HCEC 1CT (cell line): ENCODE results near the gene REEP6.
"Not testable (repeated sequence)": the region's sequence is repeated elsewhere in the genome, so short reads cannot be mapped to it uniquely, and the experiment has no call there.

Experiments used
- DNase-seq: peaks from one replicate; pipeline ENCODE4 v3.0.0-alpha.2; 2017

REEP6 gene

GRCh38 chr19:1509602-1510441, 18.8 kb downstream of the REEP6 start:
- no peak for DNase-seq

GRCh38 chr19:1510442-1510806, 19.4 kb downstream of the REEP6 start:
- DNase-seq: no peak

GRCh38 chr19:1510807-1511206, 19.8 kb downstream of the REEP6 start:
- no peak for DNase-seq

- DNase-seq: no peak
These were observed 20.6 kb downstream of the REEP6 start for GRCh38 chr19:1511318-1512317.

GRCh38 chr19:1512671-1513498, 21.9 kb downstream of the REEP6 start, which contains the start of gene ADAMTSL5:
ADAMTSL5 (minus strand) TSS chr19:1513019; CDS start chr19:1510943, 2,076 bp downstream.
- DNase-seq: peak; percentile 68

GRCh38 chr19:1513499-1514294, 22.7 kb downstream of the REEP6 start:
- DNase-seq: peak; percentile 39

GRCh38 chr19:1514295-1514661, 23.3 kb downstream of the REEP6 start:
- no peak for DNase-seq

- DNase-seq: no peak
These were observed 24.2 kb downstream of the REEP6 start for GRCh38 chr19:1514986-1515721.

- DNase-seq: no peak
These were observed 25.4 kb downstream of the REEP6 start for GRCh38 chr19:1516395-1516753.

GRCh38 chr19:1518471-1518870, 27.5 kb downstream of the REEP6 start:
- no peak for DNase-seq

GRCh38 chr19:1519802-1520201, 28.8 kb downstream of the REEP6 start:
- not testable (repeated sequence) for DNase-seq

- no peak for DNase-seq
These were observed 29.3 kb downstream of the REEP6 start for GRCh38 chr19:1520203-1520780.

- no peak for DNase-seq
These were observed 30.7 kb downstream of the REEP6 start for GRCh38 chr19:1521636-1522035.

- no peak for DNase-seq
These were observed 31.1 kb downstream of the REEP6 start for GRCh38 chr19:1522061-1522460.

- no peak for DNase-seq
These were observed 31.9 kb downstream of the REEP6 start for GRCh38 chr19:1522838-1523237.

GRCh38 chr19:1523412-1524286, 32.7 kb downstream of the REEP6 start, which contains the start of gene PLK5:
PLK5 (plus strand) TSS chr19:1524077; CDS start chr19:1526997, 2,920 bp downstream.
- DNase-seq: no peak

- DNase-seq: no peak
These were observed 33.4 kb downstream of the REEP6 start for GRCh38 chr19:1524287-1524971.

- no peak for DNase-seq
These were observed 34.0 kb downstream of the REEP6 start for GRCh38 chr19:1524972-1525325.

GRCh38 chr19:1525343-1525742, 34.4 kb downstream of the REEP6 start:
- no peak for DNase-seq
